ENCODE data around the gene CCDC92.

- TF ChIP-seq CTCF (IDR thresholded peaks at IDR 0.05; ENCODE audit: insufficient read depth, low read depth, low read length) (no peak), EZH2 (IDR thresholded peaks at IDR 0.05; ENCODE audit: insufficient read depth, low read length) (no peak)
Measured at GRCh38 chr12:123928274-123928865, 44.3 kb downstream of the CCDC92 start.

Data from astrocyte (in vitro differentiated cells and primary cell).